Retina (tissue), 1 donor: Measurements from ENCODE around the gene RNF114.
"Not testable (repeated sequence)": the region's sequence is repeated elsewhere in the genome, so short reads cannot be mapped to it uniquely, and the experiment has no call there.

ENCODE experiments used
- DNase-seq: peaks from one replicate; pipeline ENCODE4 v3.0.0-alpha.2; 2016

Gene RNF114

GRCh38 chr20:49965781-49966305 lies 29.6 kb downstream of the RNF114 start:
- no peak for DNase-seq

- DNase-seq, result no peak
Observed at GRCh38 chr20:49966861-49967260, 30.7 kb downstream of the RNF114 start.

GRCh38 chr20:49969234-49969633 lies 33.0 kb downstream of the RNF114 start:
- DNase-seq, result no peak

GRCh38 chr20:49969946-49970345 lies 33.7 kb downstream of the RNF114 start:
- DNase-seq, result no peak

- DNase-seq, result no peak
Observed at GRCh38 chr20:49970498-49970897, 34.3 kb downstream of the RNF114 start.

- no peak for DNase-seq
Observed at GRCh38 chr20:49973981-49974380, 37.8 kb downstream of the RNF114 start.

- DNase-seq, result no peak
Observed at GRCh38 chr20:49976542-49976941, 40.3 kb downstream of the RNF114 start.

- not testable (repeated sequence) for DNase-seq
Observed at GRCh38 chr20:49977740-49978139, 41.5 kb downstream of the RNF114 start.

- DNase-seq, result no peak
Observed at GRCh38 chr20:49978685-49979029, 42.5 kb downstream of the RNF114 start.

GRCh38 chr20:49979030-49979832 lies 43.0 kb downstream of the RNF114 start:
- DNase-seq, result peak; percentile 88

GRCh38 chr20:49980140-49981008 lies 44.2 kb downstream of the RNF114 start:
- DNase-seq, result no peak

GRCh38 chr20:49981218-49982071 lies 45.2 kb downstream of the RNF114 start:
- no peak for DNase-seq

- DNase-seq, result no peak
Observed at GRCh38 chr20:49982072-49982345, 45.8 kb downstream of the RNF114 start.

GRCh38 chr20:49982346-49983122 lies 46.3 kb downstream of the RNF114 start, which contains the start of gene SNAI1:
SNAI1 (plus strand) TSS chr20:49982980; CDS start chr20:49983060, 80 bp downstream.
- peak; percentile 87 for DNase-seq

GRCh38 chr20:49983123-49983847 lies 47.1 kb downstream of the RNF114 start:
- DNase-seq, result no peak

- DNase-seq, result no peak
Observed at GRCh38 chr20:49983848-49984408, 47.7 kb downstream of the RNF114 start.

- DNase-seq, result no peak
Observed at GRCh38 chr20:49984426-49985153, 48.4 kb downstream of the RNF114 start.

GRCh38 chr20:49985157-49985556 lies 49.0 kb downstream of the RNF114 start:
- no peak for DNase-seq

GRCh38 chr20:49985617-49986016 lies 49.4 kb downstream of the RNF114 start:
- no peak for DNase-seq

- no peak for DNase-seq
Observed at GRCh38 chr20:49986049-49986448, 49.9 kb downstream of the RNF114 start.
